Head of caudate nucleus (tissue), 42 donors: Measurements from ENCODE around the gene SNRK.

Experiments used
- DNase-seq, 42 donors: peaks; one replicate each; pipeline versions ENCODE4 v3.0.0 to v3.0.0-alpha.2; 2020 to 2021; ENCODE audit warnings: mixed read lengths in 7 of 42
- intact Hi-C: fragments of 100-400 bp; cut with DNase I; formaldehyde crosslinking; loops from one replicate; pipeline ENCODE4 v1.15.0; 2022

SNRK gene

GRCh38 chr3:43298292-43298691 lies 12.0 kb downstream of the SNRK start:
- no peak for DNase-seq
- intact Hi-C loops, result no loop called here

- intact Hi-C loops, result no loop called here
- no peak for DNase-seq
Observed at GRCh38 chr3:43298761-43299160, 12.4 kb downstream of the SNRK start.

DNA sequence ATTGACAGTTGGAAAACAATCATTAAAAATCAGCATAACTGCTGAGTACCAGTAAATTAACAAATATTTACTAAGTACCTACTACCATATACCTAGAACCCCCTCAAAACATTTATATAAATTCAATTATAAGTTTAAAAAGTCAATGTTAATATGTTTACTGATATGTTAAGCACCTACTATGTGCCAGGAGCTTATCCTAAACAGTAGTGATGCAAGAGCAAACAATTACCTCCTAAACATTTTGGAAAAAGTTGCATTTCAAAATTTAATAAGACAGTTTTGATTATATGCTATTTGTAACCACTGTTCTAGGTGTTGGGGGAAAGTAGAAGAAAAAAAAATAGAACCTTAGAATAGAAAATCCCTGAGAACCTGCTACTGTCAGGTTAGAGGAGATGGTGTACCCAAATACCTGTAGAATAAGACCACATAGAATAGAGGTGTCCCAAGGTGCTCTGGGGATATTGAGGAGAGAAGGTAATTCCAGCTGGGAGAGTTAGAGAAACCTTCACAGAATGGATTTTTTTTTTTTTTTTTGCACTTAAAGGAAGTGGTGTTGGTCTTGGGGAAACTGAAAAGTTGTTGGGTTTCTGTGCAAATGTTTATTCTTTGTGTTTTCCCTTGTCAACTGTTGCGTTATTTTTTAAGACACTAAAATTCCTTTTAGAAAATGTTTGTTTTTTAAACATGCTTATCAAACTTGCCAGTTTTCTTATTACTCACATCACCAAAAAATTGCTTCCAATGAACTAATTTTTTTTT lies 16.0 kb downstream of the SNRK start:
- DNase-seq, result no peak
- intact Hi-C loops, result no loop called here

DNA sequence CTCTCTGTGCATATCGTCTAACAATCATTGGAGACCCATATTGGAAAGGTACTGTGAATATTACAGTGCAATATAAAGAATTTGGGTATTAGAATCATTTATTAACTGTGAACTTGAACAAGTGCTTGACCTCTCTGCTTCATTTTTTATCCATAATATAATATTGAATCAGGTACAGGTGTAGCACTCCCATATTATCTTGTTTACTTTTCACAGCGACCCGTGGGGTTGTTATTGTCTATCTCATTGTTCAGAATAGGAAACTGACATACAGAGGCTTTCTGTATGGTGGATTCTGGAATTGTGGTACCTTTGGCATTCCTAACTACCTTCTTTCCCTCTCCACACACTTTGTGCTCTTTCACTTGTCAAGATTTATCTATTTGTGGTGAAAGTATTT lies 17.8 kb downstream of the SNRK start:
- intact Hi-C loops, result no loop called here

DNA sequence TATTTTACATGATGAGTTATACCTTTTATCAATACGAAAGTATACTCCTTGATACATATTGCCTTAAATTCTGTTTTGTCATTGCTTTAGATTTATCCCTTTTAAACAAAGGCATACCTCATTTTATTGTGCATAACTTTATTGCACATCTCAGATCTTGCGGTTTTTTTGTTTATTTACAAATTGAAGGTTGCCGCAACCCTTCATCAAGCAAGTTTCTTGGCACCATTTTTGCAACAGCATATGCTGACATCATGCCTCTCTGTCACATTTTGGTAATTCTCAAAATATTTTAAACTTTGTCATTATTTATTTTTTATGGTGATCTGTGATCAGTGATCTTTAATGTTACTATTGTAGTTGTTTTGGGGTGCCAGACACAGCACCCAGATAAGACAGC lies 20.9 kb downstream of the SNRK start:
- intact Hi-C loops, result no loop called here
- no peak for DNase-seq

More for the DNA sequence above, 17.8 kb downstream of the SNRK start:
- no peak for DNase-seq

- DNase-seq, result no peak
- intact Hi-C loops, result no loop called here
Observed at GRCh38 chr3:43307649-43308048, 21.3 kb downstream of the SNRK start.

- intact Hi-C loops, result no loop called here
Observed at GRCh38 chr3:43309372-43310305, 23.3 kb downstream of the SNRK start.

GRCh38 chr3:43316783-43317460 lies 30.6 kb downstream of the SNRK start:
- DNase-seq, result no peak
- intact Hi-C loops, result no loop called here

More at GRCh38 chr3:43309372-43310305, 23.3 kb downstream of the SNRK start:
- no peak for DNase-seq

- intact Hi-C loops, result no loop called here
- DNase-seq, result no peak
Observed at GRCh38 chr3:43317461-43318316, 31.3 kb downstream of the SNRK start.

GRCh38 chr3:43319376-43319775 lies 33.0 kb downstream of the SNRK start:
- DNase-seq, result no peak

GRCh38 chr3:43319794-43320193 lies 33.5 kb downstream of the SNRK start:
- no peak for DNase-seq
- intact Hi-C loops, result no loop called here

More at GRCh38 chr3:43319376-43319775, 33.0 kb downstream of the SNRK start:
- intact Hi-C loops, result no loop called here

- no peak for DNase-seq
- intact Hi-C loops, result no loop called here
Observed at GRCh38 chr3:43320288-43320687, 33.9 kb downstream of the SNRK start.

DNA sequence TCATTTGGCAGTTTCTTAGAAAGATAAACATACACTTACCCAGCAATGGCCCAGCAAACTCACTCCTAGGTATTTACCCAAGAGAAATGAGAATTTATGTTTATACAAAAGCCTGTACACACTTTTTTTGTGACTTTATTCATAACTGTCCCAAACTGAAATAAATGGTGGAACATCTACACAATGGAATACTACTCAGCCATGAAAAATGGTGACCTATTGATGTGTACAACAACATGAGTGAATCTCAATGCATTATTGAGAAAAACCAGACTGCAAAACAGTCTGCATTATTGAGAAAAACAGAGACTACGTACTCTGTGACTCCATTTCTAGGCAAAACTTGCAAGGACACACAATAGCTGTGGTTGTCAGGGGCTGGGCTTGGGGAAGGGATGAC lies 37.2 kb downstream of the SNRK start:
- no peak for DNase-seq
- intact Hi-C loops, result no loop called here

- no peak for DNase-seq
- intact Hi-C loops, result no loop called here
Observed at GRCh38 chr3:43326891-43327581, 40.7 kb downstream of the SNRK start.

DNA sequence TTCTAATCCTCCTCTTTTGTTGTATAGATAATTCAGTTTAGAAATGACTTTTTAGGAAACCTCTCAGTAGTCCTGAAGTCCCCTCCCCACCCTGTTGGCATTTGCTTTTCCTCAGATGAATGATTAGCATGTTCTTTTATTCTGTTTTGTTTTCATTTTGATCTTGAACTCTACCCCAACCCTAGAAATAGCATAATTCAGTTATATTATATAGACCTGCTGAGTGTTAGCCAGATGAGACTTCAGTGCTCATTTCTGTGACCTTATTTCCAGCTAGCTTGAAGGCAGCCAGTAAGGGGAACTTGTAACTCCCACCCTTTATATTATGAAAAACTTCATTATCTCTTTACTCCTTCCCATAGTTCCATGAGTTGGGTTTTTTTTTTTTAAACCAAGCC lies 41.2 kb downstream of the SNRK start:
- DNase-seq, result no peak
- intact Hi-C loops, result no loop called here

DNA sequence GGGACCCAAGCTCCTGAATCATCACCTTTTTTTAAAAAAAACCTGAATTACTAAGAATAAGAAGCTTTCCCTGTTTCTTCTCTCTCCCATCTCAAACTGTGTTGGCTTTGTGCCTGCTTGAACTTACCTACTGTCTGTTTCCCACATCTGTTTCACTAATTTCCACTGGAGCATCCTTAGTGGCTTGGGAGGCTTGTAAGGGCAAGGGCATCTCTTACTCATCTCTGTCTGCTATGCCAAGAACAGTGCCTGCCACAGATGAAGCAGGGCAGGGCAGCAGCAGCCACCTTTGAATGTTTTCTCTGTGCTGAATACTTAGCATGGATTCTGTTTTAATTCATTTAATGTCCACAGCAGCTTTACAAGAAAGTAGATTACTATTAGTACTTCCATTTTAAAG lies 42.3 kb downstream of the SNRK start:
- intact Hi-C loops, result no loop called here
- DNase-seq, result no peak

GRCh38 chr3:43330981-43331380 lies 44.6 kb downstream of the SNRK start:
- DNase-seq, result no peak
- intact Hi-C loops, result no loop called here

DNA sequence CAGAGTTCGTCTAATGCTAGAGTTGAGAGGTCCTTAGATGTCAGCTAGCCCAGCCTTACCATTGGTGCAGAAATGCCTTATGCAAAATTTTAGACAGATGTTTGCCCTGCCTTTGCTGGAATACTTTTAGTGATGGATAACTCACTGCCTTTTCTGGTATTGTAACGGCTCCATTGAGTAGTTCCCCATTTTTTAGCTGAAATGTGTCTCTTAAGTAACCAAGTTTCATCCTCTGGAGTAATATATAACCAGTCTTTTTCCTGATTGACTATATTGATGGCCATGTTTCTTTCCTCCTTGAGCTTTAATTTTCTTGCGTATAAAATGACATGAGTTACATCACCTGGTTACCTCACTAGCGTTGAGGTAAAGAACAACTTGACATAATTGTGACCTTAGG lies 45.0 kb downstream of the SNRK start:
- no peak for DNase-seq
- intact Hi-C loops, result no loop called here
